HG03066 (cell line): ENCODE data around the gene KANSL3.
"Not testable (repeated sequence)": the region's sequence is repeated elsewhere in the genome, so short reads cannot be mapped to it uniquely, and the experiment has no call there.

Experiments
- ATAC-seq: cut with Tn5 transposase; IDR thresholded peaks from one replicate; pipeline ENCODE4 v1.9.1; 2021; ENCODE audit warnings: low read depth; ENCODE audit not compliant: unreplicated experiment

The KANSL3 gene

DNA sequence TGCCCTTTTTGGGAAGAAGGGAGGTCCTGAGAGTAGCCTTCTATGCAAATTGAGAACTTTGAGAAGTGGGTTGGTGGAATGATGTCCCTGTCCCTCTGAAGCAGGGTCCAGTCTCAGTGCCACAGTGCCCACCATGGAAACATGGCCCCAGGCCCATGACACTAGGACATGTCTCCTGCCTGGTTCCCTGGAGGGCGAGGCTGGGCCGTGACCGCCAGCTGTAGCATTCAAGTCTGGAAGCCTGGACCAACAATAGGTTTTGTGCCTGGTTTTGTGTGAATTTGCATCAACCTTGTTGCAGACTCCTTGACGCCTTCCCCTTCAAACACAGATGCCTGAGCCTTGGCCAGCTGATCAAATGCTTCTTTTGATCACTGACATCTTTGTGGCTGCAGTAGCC, 74.1 kb downstream of the KANSL3 start:
- ATAC-seq: no peak

DNA sequence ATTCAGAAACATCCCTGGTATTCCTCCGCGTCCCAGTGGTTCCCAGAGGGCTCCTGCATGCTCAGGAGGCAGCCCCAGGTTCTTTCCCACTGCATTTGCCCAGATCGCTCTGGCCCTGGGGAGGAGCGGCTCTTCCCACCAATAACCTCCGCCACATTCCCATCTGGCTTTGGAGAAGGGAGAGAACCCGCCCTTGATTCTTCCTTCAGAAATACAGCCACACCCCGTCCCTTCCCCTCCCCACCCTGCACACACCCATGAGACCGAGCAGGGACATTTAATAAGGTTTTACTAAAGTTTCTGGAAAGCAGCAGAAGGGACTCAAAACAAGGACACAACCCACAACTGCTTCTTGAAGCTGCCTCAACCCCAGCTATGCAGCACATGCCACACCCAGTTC, 79.6 kb downstream of the KANSL3 start:
- no peak for ATAC-seq

DNA sequence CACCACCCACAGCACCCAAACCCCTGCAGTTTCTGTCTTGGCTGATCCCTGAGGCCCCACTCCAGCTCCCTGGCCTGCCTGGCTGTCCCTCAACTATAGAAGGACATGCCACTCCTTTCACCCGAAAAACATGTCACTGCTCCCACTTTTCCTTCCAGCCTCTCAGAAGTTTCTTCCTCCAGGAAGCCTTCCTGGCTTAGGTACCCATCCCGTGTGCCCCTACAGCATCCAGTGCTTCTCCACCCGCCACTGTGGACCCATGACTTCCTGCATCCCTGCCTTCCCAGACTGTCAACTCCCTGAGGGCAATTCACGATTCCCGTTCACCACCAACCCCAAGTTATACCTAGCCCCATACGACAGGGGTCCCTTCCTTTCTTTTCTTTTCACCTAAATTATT, 80.1 kb downstream of the KANSL3 start:
- no peak for ATAC-seq

DNA sequence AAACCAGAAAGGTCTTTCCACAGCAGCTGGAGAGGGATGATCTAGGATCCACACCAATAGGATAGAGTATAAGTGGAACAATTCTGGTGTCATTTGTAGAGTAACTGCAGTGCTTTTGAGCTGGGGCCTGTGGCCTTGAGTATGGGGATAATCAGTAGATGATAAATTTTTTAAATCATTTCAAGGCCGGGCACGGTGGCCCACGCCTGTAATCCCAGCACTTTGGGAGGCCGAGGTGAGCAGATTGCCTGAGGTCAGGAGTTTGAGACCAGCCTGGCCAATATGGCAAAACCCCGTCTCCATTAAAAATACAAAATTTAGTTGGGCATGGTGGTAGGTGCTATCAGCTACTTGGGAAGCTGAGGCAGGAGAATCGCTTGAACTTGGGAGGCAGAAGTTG, 80.7 kb downstream of the KANSL3 start:
- ATAC-seq: not testable (repeated sequence)

DNA sequence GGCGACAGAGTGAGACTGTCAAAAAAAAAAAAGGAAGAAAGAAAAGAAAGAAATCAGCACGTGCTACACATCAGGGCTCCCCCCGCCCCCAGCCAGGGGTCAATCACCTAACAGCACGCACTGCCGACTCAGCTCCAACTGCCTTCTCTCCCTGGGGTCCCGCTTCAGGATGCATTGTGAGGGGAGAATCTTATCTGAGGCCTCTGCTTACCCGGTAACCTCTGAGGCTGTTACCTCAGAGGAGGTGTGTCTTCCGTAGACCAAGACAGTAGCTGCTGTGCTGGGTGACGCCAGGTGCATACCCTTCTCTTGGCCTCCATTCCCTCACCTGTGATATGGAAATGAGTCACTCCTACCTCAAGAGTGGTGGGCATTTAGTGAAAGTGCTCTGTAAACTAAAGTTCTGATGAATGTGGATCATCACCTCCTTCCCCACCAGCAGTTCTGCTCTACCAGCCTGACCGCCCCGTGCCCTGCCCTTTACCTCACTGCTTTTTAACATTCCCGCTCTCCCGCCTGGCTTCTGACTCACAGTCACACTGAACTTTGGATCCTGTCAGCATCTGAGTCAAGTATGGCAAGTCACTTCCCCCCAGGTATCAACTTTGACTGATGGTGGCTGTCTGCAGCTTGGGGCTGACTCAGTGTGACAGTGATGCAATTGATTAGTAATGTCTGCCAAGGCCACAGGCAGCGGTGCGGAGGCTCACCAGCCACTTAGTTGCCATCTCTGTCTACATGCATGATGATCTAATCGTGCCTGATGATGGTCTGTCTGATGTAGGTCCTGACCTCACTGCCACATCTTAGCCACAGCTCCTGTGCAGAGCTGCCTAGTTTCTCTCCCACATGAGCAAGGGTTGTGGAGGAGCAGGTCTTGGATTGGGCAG, 81.4 kb downstream of the KANSL3 start:
- ATAC-seq: no peak

DNA sequence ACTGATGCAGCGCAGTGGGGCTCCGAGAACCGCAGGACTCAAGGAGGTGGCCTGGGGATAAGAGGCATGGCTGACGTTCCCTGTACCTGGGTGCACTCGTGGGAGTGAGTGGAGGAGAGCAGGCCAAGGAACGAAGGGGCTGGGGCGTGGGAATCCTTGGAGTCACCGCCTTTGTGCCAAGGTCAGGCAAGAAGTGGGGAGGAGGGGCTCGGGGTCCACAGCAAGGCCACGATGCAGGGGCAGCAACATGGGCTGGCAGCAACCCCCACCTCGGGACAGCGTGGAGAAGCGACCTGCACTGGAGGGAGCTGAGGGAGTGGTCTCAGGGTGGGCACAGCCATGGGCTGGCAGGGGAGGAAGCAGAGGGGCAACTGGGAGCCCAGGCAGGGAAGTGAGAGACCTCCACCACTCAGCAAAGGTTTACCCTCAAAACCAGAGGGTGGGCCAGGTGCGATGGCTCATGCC, 82.9 kb downstream of the KANSL3 start:
- no peak for ATAC-seq

DNA sequence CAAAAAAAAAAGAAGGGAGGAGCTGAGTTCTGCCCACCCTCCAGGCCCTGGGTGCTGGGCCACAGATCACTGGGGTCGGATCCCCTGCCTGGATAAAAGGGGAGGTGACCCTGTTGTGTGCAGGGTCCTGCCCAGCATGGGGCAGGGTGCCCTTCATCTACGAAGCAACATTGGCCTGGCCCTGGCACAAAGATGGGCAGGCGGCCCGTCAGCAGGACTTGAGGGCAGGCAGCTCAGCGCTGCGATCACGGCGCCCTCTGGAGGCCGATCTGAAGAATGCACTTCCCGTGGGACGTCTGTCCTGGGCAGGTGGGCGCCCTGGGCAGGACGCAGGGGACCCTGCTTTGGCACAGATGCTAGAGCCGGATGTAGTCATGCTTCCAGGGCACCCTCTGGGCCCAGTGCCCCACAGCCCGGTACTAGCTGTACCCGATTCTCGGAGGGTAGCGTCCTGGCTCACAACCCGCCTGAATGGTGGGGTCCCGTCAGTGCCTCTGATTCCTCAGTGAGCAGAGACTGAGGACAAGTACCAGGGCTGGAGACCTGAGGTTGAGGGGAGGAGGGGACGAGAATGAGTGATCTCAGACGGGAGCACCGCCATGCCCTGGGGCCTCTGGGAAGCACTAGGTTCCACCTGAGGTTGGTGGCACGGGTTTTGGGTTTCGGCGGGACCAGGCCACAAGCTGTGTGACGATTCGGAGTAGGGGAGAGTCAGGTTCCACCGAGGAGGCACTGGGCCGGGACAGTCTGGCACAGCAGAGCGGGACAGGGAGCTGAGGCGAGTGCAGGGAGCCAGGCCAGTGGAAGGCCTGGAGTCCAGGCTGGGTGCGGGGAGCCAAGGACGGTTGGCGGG, 83.6 kb downstream of the KANSL3 start:
- no peak for ATAC-seq

DNA sequence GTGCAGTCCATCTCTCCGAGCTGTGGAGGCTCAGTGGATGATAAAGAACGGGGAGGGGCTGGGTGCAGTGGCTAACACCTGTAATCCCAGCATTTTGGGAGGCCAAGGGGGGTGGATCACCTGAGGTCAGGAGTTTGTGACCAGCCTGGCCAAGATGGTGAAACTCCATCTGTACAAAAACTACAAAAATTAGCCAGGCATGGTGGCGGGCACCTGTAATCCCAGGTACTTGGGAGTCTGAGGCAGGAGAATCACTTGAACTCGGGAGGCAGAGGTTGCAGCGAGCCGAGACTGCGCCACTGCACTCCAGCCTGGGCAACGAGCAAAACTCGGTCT, 84.2 kb downstream of the KANSL3 start:
- not testable (repeated sequence) for ATAC-seq

DNA sequence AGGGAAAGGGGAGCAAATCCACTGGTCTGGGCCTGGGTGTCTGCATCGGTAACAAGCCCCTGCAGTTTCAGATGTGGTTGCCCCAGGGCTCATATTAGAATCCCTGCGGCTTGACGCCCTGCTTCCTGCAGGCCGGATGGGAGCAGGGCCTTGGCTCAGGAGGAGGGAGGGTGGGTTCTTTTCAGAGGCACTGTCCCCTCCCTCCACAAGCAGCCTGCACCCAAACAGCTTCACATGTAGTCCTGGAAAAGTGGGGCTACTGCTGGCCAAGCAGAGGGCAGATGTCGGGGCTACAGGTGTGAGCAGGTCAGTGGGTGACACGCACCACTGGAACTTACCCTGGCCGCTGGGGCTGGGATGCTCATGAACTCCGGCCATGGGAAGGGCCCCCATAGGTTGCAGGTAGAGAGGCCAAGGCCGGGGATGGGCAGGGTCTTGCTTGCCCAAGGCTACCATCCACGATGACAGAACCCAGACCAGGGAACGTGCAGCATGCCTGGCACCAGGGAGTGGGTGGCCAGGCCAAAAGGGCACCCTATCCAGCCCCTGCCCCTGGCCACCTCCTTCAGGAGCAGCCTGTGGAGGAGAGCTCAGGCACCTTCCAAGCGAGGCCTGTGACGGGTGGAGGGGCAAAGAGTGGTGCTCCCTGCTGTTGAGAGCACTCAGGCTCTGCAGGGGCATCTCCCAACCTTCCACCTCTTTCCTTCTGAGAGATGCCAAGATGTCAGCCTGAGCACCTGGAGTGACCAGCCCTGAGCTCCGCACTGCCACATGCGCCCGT, 84.7 kb downstream of the KANSL3 start:
- ATAC-seq: no peak

DNA sequence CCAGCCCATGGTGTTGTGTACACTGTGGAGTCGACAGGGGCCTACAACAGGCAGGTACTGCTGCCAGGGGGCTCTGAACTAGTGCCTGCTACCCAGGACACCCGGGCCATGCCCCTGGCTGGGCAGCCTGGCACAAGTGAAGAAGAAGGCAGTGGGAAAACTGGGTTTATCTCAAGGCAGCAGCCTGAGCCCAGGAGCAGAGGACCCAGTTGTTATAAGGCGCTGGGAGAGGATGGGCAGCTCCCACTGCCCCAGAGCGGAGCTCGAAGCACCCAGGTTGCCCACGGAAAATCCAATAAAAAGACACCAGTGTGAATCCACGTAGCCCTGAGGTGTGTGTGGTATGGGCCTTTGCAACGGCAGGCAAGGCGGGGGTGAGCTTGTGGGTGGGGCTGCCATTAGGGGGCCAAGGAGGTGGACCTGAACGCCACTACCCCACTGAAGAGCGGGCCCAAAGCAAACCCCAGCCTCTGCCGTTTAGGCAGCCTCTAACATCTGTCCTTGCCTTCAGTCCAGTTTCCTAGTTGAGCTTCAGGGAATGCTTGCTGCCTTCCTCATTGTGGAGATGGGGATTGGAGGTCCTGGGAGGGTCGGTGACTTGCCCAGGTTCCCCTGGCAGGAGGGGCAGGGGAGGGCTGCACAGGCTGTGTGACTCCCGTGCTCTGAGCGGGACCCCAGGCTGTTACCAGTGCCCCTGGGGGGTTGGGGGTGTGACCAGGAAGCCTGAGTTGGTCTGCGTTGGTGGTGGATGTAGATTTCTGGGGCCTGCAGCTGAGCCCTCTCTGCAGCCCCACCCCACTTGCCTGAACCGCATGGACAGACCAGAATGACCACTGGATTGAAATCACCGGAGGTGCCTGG, 85.6 kb downstream of the KANSL3 start:
- no peak for ATAC-seq

DNA sequence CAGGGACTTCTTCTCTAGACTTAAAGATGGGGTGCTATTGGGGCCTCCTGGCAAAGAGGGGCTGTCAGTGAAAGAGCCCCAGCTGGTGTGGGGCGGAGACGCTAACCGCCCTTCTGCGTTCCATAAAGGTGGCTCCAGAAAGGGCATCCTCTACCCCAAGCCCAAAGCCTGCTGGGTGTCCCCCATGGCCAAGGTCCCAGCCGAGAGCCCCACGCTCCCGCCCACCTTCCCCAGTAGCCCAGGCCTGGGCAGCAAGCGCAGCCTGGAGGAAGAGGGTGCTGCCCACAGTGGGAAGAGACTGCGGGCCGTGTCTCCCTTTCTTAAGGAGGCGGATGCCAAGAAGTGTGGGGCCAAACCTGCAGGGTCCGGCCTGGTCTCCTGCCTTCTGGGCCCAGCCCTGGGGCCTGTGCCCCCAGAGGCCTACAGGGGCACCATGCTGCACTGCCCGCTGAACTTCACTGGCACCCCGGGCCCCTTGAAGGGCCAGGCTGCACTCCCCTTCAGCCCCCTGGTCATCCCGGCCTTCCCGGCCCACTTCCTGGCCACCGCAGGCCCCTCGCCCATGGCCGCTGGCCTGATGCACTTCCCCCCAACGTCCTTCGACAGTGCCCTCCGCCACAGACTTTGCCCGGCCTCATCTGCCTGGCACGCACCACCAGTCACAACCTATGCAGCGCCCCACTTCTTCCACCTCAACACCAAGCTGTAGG, 86.4 kb downstream of the KANSL3 start:
- no peak for ATAC-seq

DNA sequence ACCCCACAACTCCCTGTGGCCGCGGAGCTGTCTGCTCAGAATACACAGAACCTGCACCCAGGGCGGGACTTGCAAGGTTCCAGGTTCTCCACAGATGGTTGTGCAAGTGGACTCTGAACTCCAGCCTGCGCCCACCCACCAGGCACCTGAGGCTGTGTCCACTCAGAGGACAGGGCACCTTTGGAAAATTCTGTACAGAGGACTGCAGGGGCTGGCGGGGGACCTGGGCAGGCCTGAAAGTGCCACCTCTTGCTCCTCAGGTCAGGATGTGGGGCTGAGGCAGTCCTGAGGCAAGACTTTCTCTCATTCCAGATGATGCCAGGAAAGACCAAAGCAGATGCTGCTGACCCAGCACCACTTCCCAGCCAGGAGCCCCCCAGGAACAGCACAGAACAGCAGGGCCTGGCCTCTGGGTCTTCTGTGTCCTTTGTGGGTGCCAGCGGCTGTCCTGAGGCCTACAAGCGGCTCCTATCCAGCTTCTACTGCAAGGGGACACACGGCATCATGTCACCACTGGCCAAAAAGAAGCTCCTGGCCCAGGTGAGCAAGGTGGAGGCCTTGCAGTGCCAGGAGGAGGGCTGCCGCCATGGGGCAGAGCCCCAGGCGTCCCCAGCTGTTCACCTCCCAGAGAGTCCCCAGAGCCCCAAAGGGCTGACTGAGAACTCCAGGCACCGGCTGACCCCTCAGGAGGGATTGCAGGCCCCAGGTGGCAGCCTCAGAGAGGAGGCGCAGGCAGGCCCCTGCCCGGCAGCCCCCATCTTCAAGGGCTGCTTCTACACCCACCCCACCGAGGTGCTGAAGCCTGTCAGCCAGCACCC, 87.1 kb downstream of the KANSL3 start:
- no peak for ATAC-seq

DNA sequence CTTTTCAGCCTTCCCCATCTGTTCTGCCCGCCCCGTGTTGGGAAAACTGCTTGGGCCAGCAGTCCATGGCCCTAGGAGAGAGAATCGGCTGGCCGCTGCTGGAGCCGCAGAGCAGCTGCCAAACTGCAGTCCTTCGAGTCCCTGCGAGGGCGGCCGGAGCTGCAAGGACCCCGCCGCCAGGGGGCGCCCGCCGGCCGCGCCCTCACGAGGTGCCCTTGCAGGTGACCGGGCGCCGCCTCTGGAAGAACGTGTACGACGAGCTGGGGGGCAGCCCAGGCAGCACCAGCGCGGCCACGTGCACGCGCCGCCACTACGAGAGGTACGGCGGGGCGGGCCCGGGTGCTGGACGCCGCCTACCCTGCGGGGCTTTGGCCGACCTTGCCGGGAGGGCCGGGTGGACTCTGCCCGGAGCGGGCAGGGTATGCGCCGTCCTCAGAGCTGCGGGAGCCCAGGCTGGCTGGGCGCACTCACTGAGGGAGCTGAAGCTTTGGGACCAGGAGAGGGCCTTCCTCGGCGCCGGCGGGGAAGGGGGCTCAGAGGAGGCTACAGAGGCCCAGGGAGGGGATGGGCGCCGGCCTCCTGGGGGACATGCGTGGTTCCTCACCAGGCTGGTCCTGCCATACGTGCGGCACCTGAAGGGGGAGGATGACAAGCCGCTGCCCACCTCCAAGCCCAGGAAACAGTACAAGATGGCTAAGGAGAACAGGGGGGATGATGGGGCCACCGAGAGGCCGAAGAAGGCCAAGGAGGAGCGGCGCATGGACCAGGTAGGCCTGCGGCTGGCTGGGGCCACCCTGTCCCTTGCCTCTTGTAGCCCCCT, 87.9 kb downstream of the KANSL3 start:
- no peak for ATAC-seq

DNA sequence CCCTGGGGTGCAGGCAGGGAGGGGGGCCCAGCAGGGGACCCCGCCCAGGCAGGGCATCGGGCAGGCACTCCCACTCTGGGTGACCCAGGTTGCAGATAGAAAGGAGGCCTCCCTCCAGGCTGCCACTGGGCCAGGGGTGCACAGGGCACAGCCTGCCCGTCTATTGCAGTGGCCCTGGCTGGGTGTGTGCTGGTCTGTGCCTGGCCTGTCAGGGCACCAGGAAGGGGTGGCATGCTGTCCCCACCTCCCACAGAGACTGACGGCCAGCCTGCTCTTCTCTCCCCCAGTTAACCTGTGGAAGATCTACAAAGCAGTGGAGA, 88.7 kb downstream of the KANSL3 start:
- ATAC-seq: no peak

DNA sequence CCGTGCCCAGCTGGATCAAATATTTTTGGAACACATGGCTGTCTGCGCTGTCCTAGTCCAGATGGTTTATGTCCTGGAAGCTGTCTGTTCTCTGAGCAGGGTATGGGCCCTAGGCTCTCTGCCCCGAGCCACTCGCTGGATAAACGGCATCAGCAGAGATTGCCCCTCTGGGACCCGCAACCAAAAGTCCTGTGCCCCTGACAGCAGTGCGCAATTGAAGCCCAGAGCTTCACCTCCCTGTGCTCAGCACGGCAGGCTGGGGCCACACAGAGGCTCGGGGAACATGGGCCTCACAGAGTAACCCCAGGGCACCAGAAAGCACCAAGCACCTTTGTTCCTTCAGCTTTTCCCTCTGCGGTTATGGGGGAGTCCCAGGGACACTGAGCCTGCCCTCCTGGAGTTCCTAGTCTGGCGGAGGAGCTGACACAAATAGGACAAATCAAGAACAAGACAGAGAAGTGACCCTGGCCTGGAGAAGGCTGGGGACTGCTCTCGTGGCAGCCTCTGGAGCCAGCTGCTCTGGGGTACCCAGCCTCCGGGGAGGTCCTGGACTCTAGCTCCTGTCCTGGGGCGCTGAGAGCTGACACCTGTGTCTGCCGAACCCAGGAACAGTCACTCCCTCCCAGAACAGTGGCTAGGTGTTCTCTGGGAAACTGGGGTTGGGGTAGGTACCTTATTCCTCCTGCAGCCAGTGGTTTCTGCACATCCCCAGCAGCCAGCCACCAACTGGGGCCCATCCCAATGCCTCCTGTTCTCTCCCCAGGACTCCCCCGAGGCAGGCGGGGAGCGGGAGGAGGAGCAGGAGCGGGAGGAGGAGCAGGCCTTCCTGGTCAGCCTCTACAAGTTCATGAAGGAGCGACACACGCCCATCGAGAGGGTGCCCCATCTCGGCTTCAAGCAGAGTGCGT, 89.3 kb downstream of the KANSL3 start:
- ATAC-seq: no peak

DNA sequence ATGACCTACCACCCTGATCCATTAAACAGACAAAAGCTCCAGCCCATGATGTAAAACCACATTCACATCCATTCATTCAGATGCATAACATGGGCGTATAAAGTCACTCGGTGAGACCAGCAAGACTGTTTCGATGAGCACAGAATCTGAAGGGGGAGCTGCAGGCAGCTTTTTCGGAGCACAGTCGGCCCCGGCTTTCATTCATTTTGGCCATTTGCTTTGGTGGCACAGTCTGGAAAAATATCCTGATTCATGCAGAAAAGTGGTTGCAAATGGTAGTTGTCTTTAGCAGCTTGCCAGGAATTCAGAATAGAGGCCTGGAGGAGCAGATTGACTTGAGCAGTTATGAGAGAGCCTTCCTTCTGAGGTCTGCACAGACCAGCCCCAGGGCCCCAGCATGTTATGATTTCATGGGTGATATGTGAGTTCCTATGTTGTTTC, 90.4 kb downstream of the KANSL3 start:
- ATAC-seq: no peak

DNA sequence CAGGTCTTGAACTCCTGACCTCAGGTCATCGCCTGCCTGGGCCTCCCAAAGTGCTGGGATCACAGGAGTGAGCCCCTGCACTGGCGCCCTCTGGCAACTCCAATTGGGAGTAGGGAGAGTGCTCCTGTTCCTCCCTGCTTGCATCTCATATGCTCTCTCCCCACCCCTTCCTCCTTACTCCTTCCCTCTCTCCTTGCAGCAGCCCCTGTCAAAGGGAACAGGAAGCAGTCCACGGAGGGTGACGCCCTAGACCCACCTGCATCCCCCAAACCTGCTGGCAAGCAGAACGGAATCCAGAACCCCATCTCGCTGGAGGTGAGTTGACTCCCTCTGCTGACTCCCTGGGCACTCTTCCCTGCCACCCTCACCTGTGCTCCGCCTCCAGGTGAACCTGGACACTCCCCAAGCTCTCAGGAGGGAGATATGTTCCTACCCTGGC, 90.9 kb downstream of the KANSL3 start:
- no peak for ATAC-seq
